ENCODE measurements around the gene SMIM38. TPM values are rescaled to one million over a fixed set of nuclear protein-coding genes. Genes with fewer than 3 reads are reported as not detected.

The SMIM38 gene
- total and polyA plus RNA-seq, 4 donors: 0.03 to 1.7 (median 0.07) TPM

DNA sequence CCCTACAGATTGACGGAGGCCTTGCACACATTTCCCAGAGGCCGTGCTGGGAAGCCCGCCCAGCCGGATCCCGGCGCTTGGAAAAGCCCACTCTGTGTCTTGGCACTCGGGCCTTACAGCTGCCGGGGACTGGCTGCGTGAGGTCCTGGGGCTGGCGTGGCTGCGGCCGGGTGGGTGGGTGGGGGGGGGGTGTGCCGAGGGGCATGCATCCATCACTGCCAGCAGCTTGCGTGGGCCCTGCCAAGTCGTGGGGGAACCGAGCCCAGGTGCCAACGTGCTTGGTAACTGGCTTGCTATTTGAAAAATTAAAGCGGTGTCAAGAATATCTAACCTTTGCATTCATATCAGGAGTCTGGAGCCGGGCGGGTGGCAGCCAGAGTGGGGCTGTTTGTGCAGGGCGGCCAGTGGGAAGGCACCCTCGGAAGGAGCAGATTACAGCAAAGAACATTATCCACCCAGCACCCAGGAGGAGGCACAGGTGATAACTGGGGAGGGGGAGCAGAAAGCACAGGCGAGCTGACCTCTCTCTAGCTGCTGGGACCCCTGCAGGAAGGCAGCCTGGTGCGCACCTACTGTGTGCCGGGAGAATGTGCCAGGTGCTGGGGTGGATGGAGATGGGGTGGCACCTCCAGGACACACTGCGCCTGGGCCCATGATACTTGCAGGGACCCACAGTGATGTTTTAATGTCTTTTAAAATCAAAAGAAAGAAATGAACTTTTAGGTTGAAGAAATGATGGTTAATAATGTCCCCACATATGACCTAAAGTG is 28.5 kb upstream of the SMIM38 start:
- Histone ChIP-seq H3K9me3 (ENCODE audit: control insufficient read depth in 4 of 4, low read length in 3 of 4) (peaks cover 0 to 3% (median 0%) of the 10 kb centered on the region in 4 donors), H3K9ac (ENCODE audit: low read depth in 1 of 2, low read length in 2 of 2) (no peak overlapping the region), H3K27me3 (ENCODE audit: control insufficient read depth in 4 of 4, insufficient read depth in 4 of 4, low read length in 3 of 4) (no peaks in the 10 kb centered on the region), H3K4me1 (ENCODE audit: control insufficient read depth in 4 of 4, insufficient read depth in 4 of 4, low read length in 3 of 4) (peaks cover 0 to 3% (median under 1%) of the 10 kb centered on the region in 4 donors), H3K4me3 (ENCODE audit: low read depth in 1 of 3, low read length in 3 of 3) (no peak overlapping the region), H3K27ac (ENCODE audit: low read depth in 1 of 2, low read length in 2 of 2) (no peak overlapping the region), H3K36me3 (ENCODE audit: control insufficient read depth in 4 of 4, insufficient read depth in 3 of 4, low read depth in 1 of 4, low read length in 3 of 4) (no peaks in the 10 kb centered on the region)
- TF ChIP-seq HNF4A (conservative IDR thresholded peaks at IDR 0.05): no peak
- TF ChIP-seq, protein P1, sequence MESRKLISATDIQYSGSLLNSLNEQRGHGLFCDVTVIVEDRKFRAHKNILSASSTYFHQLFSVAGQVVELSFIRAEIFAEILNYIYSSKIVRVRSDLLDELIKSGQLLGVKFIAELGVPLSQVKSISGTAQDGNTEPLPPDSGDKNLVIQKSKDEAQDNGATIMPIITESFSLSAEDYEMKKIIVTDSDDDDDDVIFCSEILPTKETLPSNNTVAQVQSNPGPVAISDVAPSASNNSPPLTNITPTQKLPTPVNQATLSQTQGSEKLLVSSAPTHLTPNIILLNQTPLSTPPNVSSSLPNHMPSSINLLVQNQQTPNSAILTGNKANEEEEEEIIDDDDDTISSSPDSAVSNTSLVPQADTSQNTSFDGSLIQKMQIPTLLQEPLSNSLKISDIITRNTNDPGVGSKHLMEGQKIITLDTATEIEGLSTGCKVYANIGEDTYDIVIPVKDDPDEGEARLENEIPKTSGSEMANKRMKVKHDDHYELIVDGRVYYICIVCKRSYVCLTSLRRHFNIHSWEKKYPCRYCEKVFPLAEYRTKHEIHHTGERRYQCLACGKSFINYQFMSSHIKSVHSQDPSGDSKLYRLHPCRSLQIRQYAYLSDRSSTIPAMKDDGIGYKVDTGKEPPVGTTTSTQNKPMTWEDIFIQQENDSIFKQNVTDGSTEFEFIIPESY (IDR thresholded peaks at IDR 0.05): no peak
- 89% methylated on average over 26 of the region's 26 CpGs for WGBS
- no peak for DNase-seq (ENCODE audit: low spot score)

DNA sequence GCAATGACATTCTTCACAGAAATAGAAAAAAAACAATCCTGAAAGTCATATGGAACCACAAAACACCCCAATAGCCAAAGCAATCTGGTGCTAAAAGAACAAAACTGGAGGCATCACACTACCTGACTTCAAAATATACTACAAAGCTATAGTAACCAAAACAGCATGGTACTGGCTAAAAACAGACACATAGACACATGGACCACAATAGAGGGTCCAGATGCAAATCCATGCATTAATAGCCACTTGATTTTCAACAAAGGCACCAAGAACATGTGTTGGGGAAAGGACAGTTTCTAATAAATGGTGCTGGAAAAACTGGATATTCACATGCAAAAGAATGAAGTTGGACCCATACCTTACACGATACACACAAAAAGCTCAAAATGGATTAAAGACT is 27.9 kb upstream of the SMIM38 start:
- H3K4me3 ChIP-seq (ENCODE audit: low read depth in 1 of 3, low read length in 3 of 3): no peak overlapping the region
- no peak overlapping the region for H3K27ac ChIP-seq (ENCODE audit: low read depth in 1 of 2, low read length in 2 of 2)

DNA sequence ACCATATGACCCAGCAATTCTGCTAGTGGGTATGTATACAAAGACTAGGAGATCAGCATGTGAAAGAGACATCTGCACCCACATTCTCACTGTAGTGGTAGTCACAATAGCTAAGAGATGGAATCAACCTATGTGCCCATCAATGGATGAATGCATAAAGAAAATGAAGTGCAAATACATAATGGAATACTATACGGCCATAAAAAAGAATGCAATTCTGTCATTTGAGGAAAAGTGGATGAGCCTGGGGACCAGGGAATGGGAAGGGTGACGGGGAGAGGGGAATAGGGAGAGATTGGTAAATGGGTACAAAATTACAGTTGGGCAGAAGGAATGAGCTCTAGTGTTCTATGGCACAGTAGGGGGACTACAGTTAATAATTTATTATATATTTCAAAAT is 26.7 kb upstream of the SMIM38 start:
- TF ChIP-seq HNF4G (IDR thresholded peaks at IDR 0.05) (no peak), SP1 (IDR thresholded peaks at IDR 0.05) (no peak), HNF4A (conservative IDR thresholded peaks at IDR 0.05) (no peak), RAD21 (IDR thresholded peaks at IDR 0.05) (no peak), GABPA (IDR thresholded peaks at IDR 0.05 in 1 of 2, conservative IDR thresholded peaks at IDR 0.05 in 1 of 2) (no peak), TAF1 (conservative IDR thresholded peaks at IDR 0.05) (no peak), FOXA1 (IDR thresholded peaks at IDR 0.05) (no peak), FOXA2 (IDR thresholded peaks at IDR 0.05) (no peak), EGR1 (IDR thresholded peaks at IDR 0.05; ENCODE audit: low read depth in 2 of 2) (no peak), YY1 (IDR thresholded peaks at IDR 0.05) (no peak), RXRA (IDR thresholded peaks at IDR 0.05) (no peak)
- TF ChIP-seq, protein P2, sequence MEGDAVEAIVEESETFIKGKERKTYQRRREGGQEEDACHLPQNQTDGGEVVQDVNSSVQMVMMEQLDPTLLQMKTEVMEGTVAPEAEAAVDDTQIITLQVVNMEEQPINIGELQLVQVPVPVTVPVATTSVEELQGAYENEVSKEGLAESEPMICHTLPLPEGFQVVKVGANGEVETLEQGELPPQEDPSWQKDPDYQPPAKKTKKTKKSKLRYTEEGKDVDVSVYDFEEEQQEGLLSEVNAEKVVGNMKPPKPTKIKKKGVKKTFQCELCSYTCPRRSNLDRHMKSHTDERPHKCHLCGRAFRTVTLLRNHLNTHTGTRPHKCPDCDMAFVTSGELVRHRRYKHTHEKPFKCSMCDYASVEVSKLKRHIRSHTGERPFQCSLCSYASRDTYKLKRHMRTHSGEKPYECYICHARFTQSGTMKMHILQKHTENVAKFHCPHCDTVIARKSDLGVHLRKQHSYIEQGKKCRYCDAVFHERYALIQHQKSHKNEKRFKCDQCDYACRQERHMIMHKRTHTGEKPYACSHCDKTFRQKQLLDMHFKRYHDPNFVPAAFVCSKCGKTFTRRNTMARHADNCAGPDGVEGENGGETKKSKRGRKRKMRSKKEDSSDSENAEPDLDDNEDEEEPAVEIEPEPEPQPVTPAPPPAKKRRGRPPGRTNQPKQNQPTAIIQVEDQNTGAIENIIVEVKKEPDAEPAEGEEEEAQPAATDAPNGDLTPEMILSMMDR (IDR thresholded peaks at IDR 0.05; ENCODE audit: low read depth, low read length, missing input control): no peak
- TF ChIP-seq, protein P1 (IDR thresholded peaks at IDR 0.05): no peak
- H3K9ac ChIP-seq (ENCODE audit: low read depth in 1 of 2, low read length in 2 of 2): no peak overlapping the region
- DNase-seq (ENCODE audit: low spot score): no peak
- H3K4me1 ChIP-seq (ENCODE audit: control insufficient read depth in 4 of 4, insufficient read depth in 4 of 4, low read length in 3 of 4): peaks cover 0 to 3% (median 0%) of the 10 kb centered on the region in 4 donors
- peaks cover 0 to 3% (median 0%) of the 10 kb centered on the region in 4 donors for H3K9me3 ChIP-seq (ENCODE audit: control insufficient read depth in 4 of 4, low read length in 3 of 4)
- no peak overlapping the region for H3K4me3 ChIP-seq (ENCODE audit: low read depth in 1 of 3, low read length in 3 of 3)
- no peaks in the 10 kb centered on the region for H3K27me3 ChIP-seq (ENCODE audit: control insufficient read depth in 4 of 4, insufficient read depth in 4 of 4, low read length in 3 of 4)
- 93% methylated on average over 2 of the region's 2 CpGs for WGBS
- H3K36me3 ChIP-seq (ENCODE audit: control insufficient read depth in 4 of 4, insufficient read depth in 3 of 4, low read depth in 1 of 4, low read length in 3 of 4): no peaks in the 10 kb centered on the region
- H3K27ac ChIP-seq (ENCODE audit: low read depth in 1 of 2, low read length in 2 of 2): no peak overlapping the region

More for the DNA sequence above, 27.9 kb upstream of the SMIM38 start:
- 97% methylated on average over 1 of the region's 1 CpG for WGBS
- no peak for TF ChIP-seq RAD21 (IDR thresholded peaks at IDR 0.05)
- Histone ChIP-seq H3K27me3 (ENCODE audit: control insufficient read depth in 4 of 4, insufficient read depth in 4 of 4, low read length in 3 of 4) (no peaks in the 10 kb centered on the region), H3K36me3 (ENCODE audit: control insufficient read depth in 4 of 4, insufficient read depth in 3 of 4, low read depth in 1 of 4, low read length in 3 of 4) (no peaks in the 10 kb centered on the region), H3K4me1 (ENCODE audit: control insufficient read depth in 4 of 4, insufficient read depth in 4 of 4, low read length in 3 of 4) (peaks cover 0 to 3% (median under 1%) of the 10 kb centered on the region in 4 donors), H3K9me3 (ENCODE audit: control insufficient read depth in 4 of 4, low read length in 3 of 4) (peaks cover 0 to 3% (median 0%) of the 10 kb centered on the region in 4 donors), H3K9ac (ENCODE audit: low read depth in 1 of 2, low read length in 2 of 2) (no peak overlapping the region)
- DNase-seq (ENCODE audit: low spot score): no peak
